Activated CD8-positive, alpha-beta T cell treated with anti-CD3 and anti-CD28 coated beads for 36 hours (primary cell): Measurements from ENCODE around the gene EDRF1. TPM values are rescaled to one million over a fixed set of nuclear protein-coding genes. Genes with fewer than 3 reads are reported as not detected.

Source experiments
- ATAC-seq: fragments of 200-7000 bp; cut with Tn5 transposase; one replicate; pipeline ENCODE4 v1.10.0; 2021; ENCODE audit warnings: mild to moderate bottlenecking, moderate library complexity
- CTCF ChIA-PET: fragments of 350-600 bp; sonication (Branson Sonifier 250); formaldehyde crosslinking; loops from one replicate; lab custom pipeline; 2021; ENCODE audit warnings: antibody characterized with exemption; lab: Charles Lee
- POLR2A ChIA-PET: fragments of 350-600 bp; sonication (Branson Sonifier 250); formaldehyde crosslinking; loops from one replicate; lab custom pipeline; 2021; ENCODE audit warnings: antibody characterized with exemption; lab: Charles Lee
- DNase-seq: peaks from one replicate; pipeline ENCODE4 v3.0.0-alpha.2; 2020
- H3K27ac Mint-ChIP-seq: one replicate; pipeline ENCODE4 v1.8.0; 2021; ENCODE audit warnings: mild to moderate bottlenecking, mixed read lengths
- H3K27me3 Mint-ChIP-seq: one replicate; pipeline ENCODE4 v1.8.0; 2021; ENCODE audit warnings: mixed read lengths
- H3K36me3 Mint-ChIP-seq: one replicate; pipeline ENCODE4 v1.8.0; 2021; ENCODE audit warnings: low read depth, mixed read lengths
- H3K4me1 Mint-ChIP-seq: one replicate; pipeline ENCODE4 v1.8.0; 2021; ENCODE audit warnings: low read depth, mixed read lengths
- H3K4me3 Mint-ChIP-seq: one replicate; pipeline ENCODE4 v1.8.0; 2021; ENCODE audit warnings: mild to moderate bottlenecking, moderate library complexity, mixed read lengths
- H3K9me3 Mint-ChIP-seq: one replicate; pipeline ENCODE4 v1.8.0; 2021; ENCODE audit warnings: mixed read lengths
- intact Hi-C: fragments of 100-400 bp; cut with micrococcal nuclease; formaldehyde crosslinking; loops from one replicate; pipeline ENCODE4 v1.10.0; 2022
- total RNA-seq, 2 experiments: library from RNA; stranded (reverse); gene quantifications; one replicate each; pipeline ENCODE4 v1.2.3, GENCODE V29; 2021
- TF ChIP-seq, protein P1 (sequence below): fragments of 200-600 bp; IDR thresholded peaks from one replicate; pipeline ENCODE4 v1.8.0; 2022; ENCODE audit warnings: antibody characterized with exemption, mild to moderate bottlenecking

The EDRF1 gene, protein sequence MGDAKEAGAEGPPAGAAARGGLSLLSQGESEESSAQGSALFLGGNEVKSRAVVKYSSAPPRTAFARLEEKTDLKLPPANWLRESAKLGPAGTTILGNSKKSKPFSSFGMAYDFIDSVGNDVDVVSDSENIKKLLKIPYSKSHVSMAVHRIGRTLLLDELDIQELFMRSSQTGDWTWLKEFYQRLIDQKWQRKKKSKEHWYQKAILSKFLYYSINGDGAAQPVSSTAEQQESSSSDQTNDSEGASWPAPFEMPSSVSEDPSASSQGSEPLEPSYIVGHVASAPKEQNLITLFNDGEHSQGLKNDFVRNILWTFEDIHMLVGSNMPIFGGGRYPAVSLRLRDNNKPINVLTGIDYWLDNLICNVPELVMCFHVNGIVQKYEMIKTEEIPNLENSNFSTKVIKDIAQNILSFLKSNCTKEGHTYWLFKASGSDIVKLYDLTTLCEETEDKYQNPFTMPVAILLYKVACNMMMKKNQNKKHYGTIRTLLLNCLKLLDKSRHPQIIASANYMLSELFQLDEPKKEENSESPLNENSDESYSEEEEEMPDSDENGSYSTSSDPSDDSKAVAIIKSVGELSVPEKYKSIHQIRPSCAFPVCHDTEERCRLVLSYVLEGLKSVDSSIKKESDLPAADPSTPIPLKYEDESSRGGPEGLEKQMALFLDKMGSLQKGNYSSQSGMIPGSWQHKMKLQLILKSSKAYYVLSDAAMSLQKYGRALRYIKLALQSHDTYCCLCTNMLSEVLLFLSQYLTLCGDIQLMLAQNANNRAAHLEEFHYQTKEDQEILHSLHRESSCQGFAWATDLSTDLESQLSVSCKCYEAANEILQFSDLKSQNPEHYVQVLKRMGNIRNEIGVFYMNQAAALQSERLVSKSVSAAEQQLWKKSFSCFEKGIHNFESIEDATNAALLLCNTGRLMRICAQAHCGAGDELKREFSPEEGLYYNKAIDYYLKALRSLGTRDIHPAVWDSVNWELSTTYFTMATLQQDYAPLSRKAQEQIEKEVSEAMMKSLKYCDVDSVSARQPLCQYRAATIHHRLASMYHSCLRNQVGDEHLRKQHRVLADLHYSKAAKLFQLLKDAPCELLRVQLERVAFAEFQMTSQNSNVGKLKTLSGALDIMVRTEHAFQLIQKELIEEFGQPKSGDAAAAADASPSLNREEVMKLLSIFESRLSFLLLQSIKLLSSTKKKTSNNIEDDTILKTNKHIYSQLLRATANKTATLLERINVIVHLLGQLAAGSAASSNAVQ
- 10 to 100 TPM; 26.3 to 26.4 TPM for total RNA-seq

DNA sequence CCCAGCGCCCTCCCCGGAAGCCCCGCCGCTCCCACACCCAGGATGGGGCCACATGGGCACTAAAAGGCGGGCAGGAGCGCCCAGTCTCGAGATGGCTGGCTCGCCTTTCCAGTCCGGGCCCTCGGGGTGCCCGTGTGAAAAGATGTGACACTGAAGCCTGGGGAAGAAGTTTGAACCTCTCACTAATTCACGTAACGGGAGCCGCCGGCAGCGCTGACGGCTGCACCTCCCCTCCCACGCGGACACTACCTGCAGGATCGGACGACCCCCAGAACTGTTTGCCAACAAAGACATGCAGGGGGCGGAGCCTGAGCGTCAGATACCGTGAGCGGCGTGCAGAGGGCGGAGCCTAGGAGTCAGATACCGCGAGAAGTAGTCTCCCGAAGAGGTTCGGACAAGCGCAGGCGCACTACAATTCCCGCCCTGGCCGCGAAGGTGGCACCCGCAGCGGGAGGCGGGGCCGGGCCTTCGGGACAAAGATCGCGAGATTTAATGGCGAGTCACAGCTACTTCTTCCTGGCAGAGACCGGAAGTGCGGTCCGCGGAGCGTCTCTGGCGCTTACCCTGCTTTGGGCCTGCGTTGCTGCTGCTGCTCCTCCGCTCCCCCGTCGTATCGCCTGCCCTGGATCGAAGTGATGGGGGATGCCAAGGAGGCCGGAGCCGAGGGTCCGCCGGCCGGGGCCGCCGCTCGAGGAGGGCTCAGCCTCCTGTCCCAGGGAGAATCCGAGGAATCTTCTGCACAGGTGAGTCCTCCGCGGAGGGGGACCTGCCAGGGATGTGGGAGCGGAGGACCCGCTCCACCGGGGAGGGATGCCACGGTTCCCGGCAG, at the start of gene EDRF1:
EDRF1 (plus strand) TSS at position 537 of the 829 bp plus-strand sequence; CDS start at position 636, 99 bp downstream.
- Mint-ChIP-seq H3K9me3 (peaks cover 2% of the 10 kb centered on the region), H3K36me3 (peaks cover 27% of the 10 kb centered on the region)
- CTCF ChIA-PET: no interaction called here

DNA sequence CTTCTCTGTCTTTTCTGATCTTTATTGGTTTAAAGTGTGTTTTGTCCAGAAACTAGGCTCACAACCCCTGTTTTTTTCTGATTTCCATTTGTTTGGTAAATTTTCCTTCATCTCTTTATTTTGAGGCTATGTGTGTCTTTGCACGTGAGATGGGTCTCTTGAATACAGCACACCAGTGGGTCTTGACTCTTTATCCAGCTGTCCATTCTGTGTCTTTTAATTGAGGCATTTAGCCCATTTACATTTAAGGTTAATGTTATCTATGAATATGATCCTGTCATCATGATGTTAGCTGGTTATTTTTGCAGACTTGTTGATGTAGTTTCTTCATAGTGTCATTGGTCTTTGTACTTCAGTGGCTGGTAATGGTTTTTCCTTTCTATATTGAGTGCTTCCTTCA, 46.6 kb upstream of the EDRF1 start:
- TF ChIP-seq, protein P1, sequence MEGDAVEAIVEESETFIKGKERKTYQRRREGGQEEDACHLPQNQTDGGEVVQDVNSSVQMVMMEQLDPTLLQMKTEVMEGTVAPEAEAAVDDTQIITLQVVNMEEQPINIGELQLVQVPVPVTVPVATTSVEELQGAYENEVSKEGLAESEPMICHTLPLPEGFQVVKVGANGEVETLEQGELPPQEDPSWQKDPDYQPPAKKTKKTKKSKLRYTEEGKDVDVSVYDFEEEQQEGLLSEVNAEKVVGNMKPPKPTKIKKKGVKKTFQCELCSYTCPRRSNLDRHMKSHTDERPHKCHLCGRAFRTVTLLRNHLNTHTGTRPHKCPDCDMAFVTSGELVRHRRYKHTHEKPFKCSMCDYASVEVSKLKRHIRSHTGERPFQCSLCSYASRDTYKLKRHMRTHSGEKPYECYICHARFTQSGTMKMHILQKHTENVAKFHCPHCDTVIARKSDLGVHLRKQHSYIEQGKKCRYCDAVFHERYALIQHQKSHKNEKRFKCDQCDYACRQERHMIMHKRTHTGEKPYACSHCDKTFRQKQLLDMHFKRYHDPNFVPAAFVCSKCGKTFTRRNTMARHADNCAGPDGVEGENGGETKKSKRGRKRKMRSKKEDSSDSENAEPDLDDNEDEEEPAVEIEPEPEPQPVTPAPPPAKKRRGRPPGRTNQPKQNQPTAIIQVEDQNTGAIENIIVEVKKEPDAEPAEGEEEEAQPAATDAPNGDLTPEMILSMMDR: no peak
- H3K9me3 Mint-ChIP-seq: peaks cover 25% of the 10 kb centered on the region

More for the DNA sequence above, at the start of gene EDRF1:
- intact Hi-C loops: no loop called here
- Mint-ChIP-seq H3K27me3 (no peaks in the 10 kb centered on the region), H3K27ac (peak within 1 kb of the TSS; percentile 98), H3K4me3 (peak within 1 kb of the TSS; percentile 97), H3K4me1 (peaks cover 21% of the 10 kb centered on the region)
- TF ChIP-seq, protein P1: no peak
- DNase-seq: peak; percentile 99
- ATAC-seq: peak; percentile 98
- POLR2A ChIA-PET: no interaction called here

DNA sequence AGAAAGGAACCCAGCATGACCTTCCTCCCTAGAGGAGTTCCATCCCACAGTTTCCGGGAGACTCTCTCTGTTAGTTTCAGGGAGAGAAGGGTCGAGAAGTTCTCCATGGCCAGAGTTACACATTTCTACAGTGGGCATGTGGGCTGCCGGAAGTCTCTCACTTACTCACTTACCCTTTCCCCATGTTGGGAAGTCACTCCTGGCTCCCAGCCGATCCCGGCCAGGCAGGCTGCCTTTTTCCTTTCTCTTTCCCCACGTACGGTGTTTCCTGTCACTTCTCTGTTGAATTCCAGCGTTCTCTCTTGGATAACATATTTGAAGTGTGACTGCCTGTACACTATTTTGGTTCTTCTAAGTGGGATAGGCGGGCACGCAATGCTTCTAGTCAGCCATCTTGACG, 40.1 kb upstream of the EDRF1 start:
- ChIA-PET CTCF (no interaction called here), POLR2A (no interaction called here)
- H3K27me3 Mint-ChIP-seq: peaks cover 6% of the 10 kb centered on the region
- H3K9me3 Mint-ChIP-seq: peaks cover 20% of the 10 kb centered on the region
- no peak overlapping the region for H3K4me3 Mint-ChIP-seq
- no peaks in the 10 kb centered on the region for H3K4me1 Mint-ChIP-seq
- TF ChIP-seq, protein P1: no peak
- intact Hi-C loops: no loop called here
- no peak overlapping the region for H3K27ac Mint-ChIP-seq
- peaks cover 1% of the 10 kb centered on the region for H3K36me3 Mint-ChIP-seq
- no peak for DNase-seq
- ATAC-seq: no peak

More for the DNA sequence above, 46.6 kb upstream of the EDRF1 start:
- no peak overlapping the region for H3K27ac Mint-ChIP-seq
- no peak overlapping the region for H3K4me3 Mint-ChIP-seq
- peaks cover 3% of the 10 kb centered on the region for H3K36me3 Mint-ChIP-seq
- ChIA-PET POLR2A (no interaction called here), CTCF (no interaction called here)
- H3K4me1 Mint-ChIP-seq: no peaks in the 10 kb centered on the region
- DNase-seq (no peak), ATAC-seq (no peak)
- intact Hi-C loops: no loop called here
- H3K27me3 Mint-ChIP-seq: peaks cover 18% of the 10 kb centered on the region

DNA sequence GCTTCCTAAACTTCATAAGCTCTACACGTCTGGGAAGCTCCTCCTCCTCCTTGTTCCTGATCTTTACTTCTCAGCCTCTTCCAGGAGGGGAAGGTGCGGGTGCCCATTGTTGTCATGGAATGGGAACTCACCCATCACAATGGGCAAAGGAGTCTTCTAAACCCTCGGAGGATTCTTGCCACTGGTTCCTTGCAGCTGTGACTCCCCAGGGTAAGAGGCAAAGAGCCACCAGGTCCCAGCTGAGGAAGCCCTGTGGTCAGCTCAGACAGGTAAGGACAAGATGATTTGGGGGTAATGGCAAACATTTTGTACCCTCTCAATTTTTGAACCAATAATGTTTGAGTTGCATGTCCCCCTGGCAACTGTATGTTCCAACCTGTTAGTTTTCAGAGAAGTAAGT, 36.4 kb upstream of the EDRF1 start, which contains the start of gene TEX36:
TEX36 (minus strand) TSS at position 101 of the 400 bp plus-strand sequence. CDS start 174 bp downstream, outside the sequence.
- DNase-seq (no peak), ATAC-seq (no peak)
- H3K27ac Mint-ChIP-seq: no peak within 1 kb of the TSS
- ChIA-PET CTCF (interaction anchor here (0.6 kb wide), 1 partner anchor 272 kb away, joined by 3 read pairs; no protein-coding TSS in a partner anchor), POLR2A (no interaction called here)
- H3K27me3 Mint-ChIP-seq: peaks cover 6% of the 10 kb centered on the region
- TF ChIP-seq, protein P1: no peak
- H3K36me3 Mint-ChIP-seq: no peaks in the 10 kb centered on the region
- intact Hi-C loops: no loop called here
- H3K4me1 Mint-ChIP-seq: no peaks in the 10 kb centered on the region
- H3K4me3 Mint-ChIP-seq: no peak within 1 kb of the TSS
- peaks cover 1% of the 10 kb centered on the region for H3K9me3 Mint-ChIP-seq
